HCT116 (cell line): ENCODE measurements around the gene XPO1. TPM values are rescaled to one million over a fixed set of nuclear protein-coding genes. Genes with fewer than 3 reads are reported as not detected.
"Not testable (repeated sequence)": the region's sequence is repeated elsewhere in the genome, so short reads cannot be mapped to it uniquely, and the experiment has no call there.

Experiments
- ATAC-seq: fragments of 200-7000 bp; cut with Tn5 transposase; 2 replicates; pipeline ENCODE4 v1.9.1; 2020; ENCODE audit warnings: mild to moderate bottlenecking, moderate library complexity
- BruUV-seq: library from RNA; stranded (reverse); fragments of 400-500 nt; replicated peaks from 2 replicates; lab custom pipeline; 2021; lab: Mats Ljungman, UMichigan
- CTCF ChIA-PET: fragments of 300-600 bp; sonication (Branson Sonifier 250); formaldehyde crosslinking; loops from one replicate; lab custom pipeline; 2021; ENCODE audit warnings: antibody characterized with exemption; lab: Charles Lee
- POLR2A ChIA-PET: fragments of 300-600, 350-600 bp; sonication (Branson Sonifier 250); formaldehyde crosslinking; loops from one replicate; lab custom pipeline; 2021; ENCODE audit warnings: antibody characterized with exemption; lab: Charles Lee
- RAD21 ChIA-PET, 2 experiments: fragments of 300-600 bp; sonication (Branson Sonifier 250); formaldehyde crosslinking; loops; one replicate each; lab custom pipeline; 2023; ENCODE audit warnings: low total read pairs in 2 of 2; ENCODE audit not compliant: uncharacterized antibody in 2 of 2, unreplicated experiment in 2 of 2, low non-redundant PET in 1 of 2; lab: Charles Lee
- DNase-seq: peaks from one replicate; pipeline ENCODE4 v3.0.0-alpha.2; 2010; ENCODE audit warnings: low read depth, low spot score
- H2AFZ ChIP-seq: fragments of 200-600 bp; shearing (Covaris generic), sonication (generic); 2 replicates; pipeline ENCODE4 v1.6.1; 2017; ENCODE audit warnings: low read depth, mixed run types, mixed read lengths, antibody characterized with exemption, low read length; ENCODE audit not compliant: poor library complexity, severe bottlenecking
- H3K27ac ChIP-seq: 2 replicates; pipeline ENCODE4 v1.5.1; 2012; ENCODE audit warnings: low read depth, low read length
- H3K27me3 ChIP-seq: fragments of 200-600 bp; sonication (generic); 2 replicates; pipeline ENCODE4 v1.6.1; 2016; ENCODE audit warnings: mixed run types, low read length, mixed read lengths; ENCODE audit not compliant: insufficient read depth
- H3K36me3 ChIP-seq, 2 experiments: fragments of 200-500 bp in 1 of 2; fragments of 200-600 bp in 1 of 2; sonication (Bioruptor generic) in 1 of 2; sonication (generic) in 1 of 2; 2 replicates each; pipeline versions ENCODE4 v1.5.1 to v1.6.1; 2014 to 2016; ENCODE audit warnings: low read length in 2 of 2, inconsistent platforms in 1 of 2, mixed read lengths in 1 of 2, mixed run types in 1 of 2; ENCODE audit not compliant: insufficient read depth in 2 of 2, control insufficient read depth in 1 of 2
- H3K4me1 ChIP-seq, 2 experiments: fragments of 200-600 bp in 1 of 2; sonication (generic) in 1 of 2; 2 replicates each; pipeline versions ENCODE4 v1.5.1 to v1.6.1; 2012 to 2017; ENCODE audit warnings: low read length in 2 of 2, inconsistent platforms in 1 of 2, mild to moderate bottlenecking in 1 of 2, mixed read lengths in 1 of 2, mixed run types in 1 of 2, moderate library complexity in 1 of 2; ENCODE audit not compliant: insufficient read depth in 2 of 2, control insufficient read depth in 1 of 2
- H3K4me2 ChIP-seq: fragments of 200-600 bp; sonication (generic); 2 replicates; pipeline ENCODE4 v1.6.1; 2017; ENCODE audit warnings: mixed run types, low read length, mixed read lengths
- H3K4me3 ChIP-seq, 2 experiments: fragments of 200-600 bp in 1 of 2; sonication (generic) in 1 of 2; replicated peaks in 1 of 2; 2 replicates each; pipeline ENCODE4 v1.5.1; 2011 to 2016; ENCODE audit warnings: low read length in 2 of 2, control low read depth in 1 of 2, low read depth in 1 of 2, mild to moderate bottlenecking in 1 of 2, mixed read lengths in 1 of 2, mixed run types in 1 of 2
- H3K79me2 ChIP-seq: fragments of 200-600 bp; sonication (generic); 2 replicates; pipeline ENCODE4 v1.6.1; 2017; ENCODE audit warnings: mild to moderate bottlenecking, mixed run types, low read length, moderate library complexity, mixed read lengths; ENCODE audit not compliant: insufficient read depth
- H3K9ac ChIP-seq: fragments of 200-600 bp; sonication (generic); 2 replicates; pipeline ENCODE4 v1.6.1; 2016; ENCODE audit warnings: low read length, mixed read lengths
- H3K9me2 ChIP-seq: fragments of 200-600 bp; sonication (generic), shearing (Covaris generic); 2 replicates; pipeline ENCODE4 v1.6.1; 2017; ENCODE audit warnings: mixed run types, mild to moderate bottlenecking, moderate library complexity; ENCODE audit not compliant: insufficient read depth
- H3K9me3 ChIP-seq, 2 experiments: fragments of 200-500 bp in 1 of 2; fragments of 200-600 bp in 1 of 2; sonication (Bioruptor generic) in 1 of 2; sonication (generic) in 1 of 2; 2 replicates each; pipeline ENCODE4 v1.6.1; 2014 to 2017; ENCODE audit warnings: low read length in 2 of 2, mixed read lengths in 2 of 2, inconsistent platforms in 1 of 2, low read depth in 1 of 2, mild to moderate bottlenecking in 1 of 2, mixed run types in 1 of 2, moderate library complexity in 1 of 2; ENCODE audit not compliant: control insufficient read depth in 1 of 2, insufficient read depth in 1 of 2
- H4K20me1 ChIP-seq: fragments of 200-600 bp; sonication (generic), shearing (Covaris generic); 2 replicates; pipeline ENCODE4 v1.6.1; 2017; ENCODE audit warnings: mixed run types, mild to moderate bottlenecking, moderate library complexity; ENCODE audit not compliant: insufficient read depth
- FOSL1 ChIP-seq: IDR thresholded peaks from 2 replicates; pipeline ENCODE4 v1.6.1; 2012; ENCODE audit warnings: low read depth
- JUND ChIP-seq: IDR thresholded peaks from 2 replicates; pipeline ENCODE4 v1.6.1; 2012
- MAX ChIP-seq: IDR thresholded peaks from 2 replicates; pipeline ENCODE4 v1.6.1; 2012
- POLR2AphosphoS5 ChIP-seq: IDR thresholded peaks from 2 replicates; pipeline ENCODE4 v1.6.1; 2011; ENCODE audit warnings: mild to moderate bottlenecking, low read depth, low read length, moderate library complexity
- SIN3A ChIP-seq: IDR thresholded peaks from 2 replicates; pipeline ENCODE4 v1.6.1; 2012; ENCODE audit warnings: low read depth
- intact Hi-C: fragments of 100-400 bp; cut with micrococcal nuclease; formaldehyde crosslinking; loops from 2 replicates; pipeline ENCODE4 v1.10.0; 2022
- total RNA-seq: library from RNA; stranded (reverse); gene quantifications from one replicate; pipeline ENCODE4 v1.2.1, GENCODE V29; 2021; ENCODE audit not compliant: unreplicated experiment

The XPO1 gene
- total RNA-seq, 1 experiment from 2014 or later, result 184 TPM

- TF ChIP-seq JUND (no peak), MAX (no peak), SIN3A (no peak)
Observed at GRCh38 chr2:61478086-61478485, 60.1 kb downstream of the XPO1 start (continued).

- ATAC-seq, result peak; percentile 17; the same call in 1 of the 2 replicates
- CTCF ChIA-PET, H3K9ac ChIP-seq, H3K27ac ChIP-seq, intact Hi-C loops, H3K4me3 ChIP-seq, H3K9me2 ChIP-seq, RAD21 ChIA-PET, H4K20me1 ChIP-seq, DNase-seq, H3K4me1 ChIP-seq, H3K9me3 ChIP-seq, H3K4me2 ChIP-seq, POLR2A ChIA-PET, H2AFZ ChIP-seq, BruUV-seq, H3K27me3 ChIP-seq: not testable (repeated sequence)
- peaks cover 22 to 38% of the 10 kb centered on the region in 2 experiments for H3K36me3 ChIP-seq
- H3K79me2 ChIP-seq, result peaks cover 21% of the 10 kb centered on the region
Observed at GRCh38 chr2:61476929-61477589, 61.1 kb downstream of the XPO1 start.

- H3K36me3 ChIP-seq, result peaks cover 0 to 8% of the 10 kb centered on the region in 2 experiments; a peak in 2 of 4 replicates
- TF ChIP-seq POLR2AphosphoS5 (peak; percentile 32; the same call in 1 of the 2 replicates), FOSL1 (no peak), MAX (peak; percentile 44; the same call in 1 of the 2 replicates)
- intact Hi-C loops, result no loop called here
- CTCF ChIA-PET, result no interaction called here
- H2AFZ ChIP-seq, result no peak overlapping the region
- POLR2A ChIA-PET, result no interaction called here
- peak overlapping the region; percentile 81 for H3K27ac ChIP-seq
- peaks cover 6 to 32% of the 10 kb centered on the region in 2 experiments; a peak in 3 of 4 replicates for H3K4me1 ChIP-seq
- H4K20me1 ChIP-seq, result peaks cover 4% of the 10 kb centered on the region; the same call in 1 of the 2 replicates
- RAD21 ChIA-PET, result no interaction called here
- BruUV-seq, result no TSS peak
- no peak for DNase-seq
- no peak for ATAC-seq
- no peaks in the 10 kb centered on the region for H3K9me2 ChIP-seq
- H3K4me2 ChIP-seq, result peak overlapping the region; percentile 85
- peak overlapping the region; percentile 93 for H3K9ac ChIP-seq
- H3K79me2 ChIP-seq, result peaks cover 46% of the 10 kb centered on the region
- H3K4me3 ChIP-seq, result peak overlapping the region; percentile 91 to 94
- no peaks in the 10 kb centered on the region for H3K27me3 ChIP-seq
- no peaks in the 10 kb centered on the region for H3K9me3 ChIP-seq
Observed at GRCh38 chr2:61471905-61472805, 66.0 kb downstream of the XPO1 start.
